ENCODE results near the gene CPSF3. TPM values are rescaled to one million over a fixed set of nuclear protein-coding genes. Genes with fewer than 3 reads are reported as not detected.

Gene CPSF3
- total and polyA plus RNA-seq, 2 of the 8 experiments (the other 6 are each of a cell fraction or from before 2014, with no cell fraction given): 44.5 to 93.3 TPM

DNA sequence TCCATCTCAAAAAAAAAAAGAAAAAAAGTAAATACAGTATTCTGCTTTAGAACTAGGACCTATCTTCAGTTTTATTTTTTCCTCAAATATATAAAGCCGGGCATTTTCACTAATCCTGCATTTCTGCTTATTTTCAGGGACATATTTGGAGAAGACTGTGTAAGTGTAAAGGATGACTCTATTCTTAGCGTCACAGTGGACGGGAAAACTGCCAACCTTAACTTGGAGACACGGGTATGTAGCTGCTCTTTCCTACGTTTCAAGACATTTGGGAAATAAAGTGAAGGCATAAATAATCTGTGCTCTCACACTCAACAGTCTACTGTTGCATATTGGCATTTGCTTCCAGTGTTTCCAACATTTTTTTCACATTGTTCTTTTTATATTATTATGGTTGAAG is 47.8 kb downstream of the CPSF3 start:
- H3K9me3 ChIP-seq (ENCODE audit: insufficient read depth in 2 of 2, low read depth in 1 of 2, low read length in 1 of 2): no peaks in the 10 kb centered on the region
- H4K5ac ChIP-seq (ENCODE audit: insufficient read length, low read depth, low read length): no peak overlapping the region
- H3K14ac ChIP-seq (ENCODE audit: insufficient read length): no peak overlapping the region
- CTCF ChIA-PET (ENCODE audit: partially characterized antibody): no interaction called here
- H3K79me1 ChIP-seq (ENCODE audit: low read depth, low read length): no peaks in the 10 kb centered on the region
- H3K23me2 ChIP-seq (ENCODE audit: low read depth, low read length): peaks cover 11% of the 10 kb centered on the region
- H2BK15ac ChIP-seq (ENCODE audit: low read length): no peak overlapping the region
- H2BK20ac ChIP-seq (ENCODE audit: low read length): no peak overlapping the region
- H3K9ac ChIP-seq (replicated peaks in 1 of 4; ENCODE audit: extremely low read depth in 1 of 4, low read depth in 3 of 4, low read length in 3 of 4): no peak overlapping the region
- no peak overlapping the region for H2AFZ ChIP-seq (ENCODE audit: low read length)
- DNase-seq (ENCODE audit: low read depth in 1 of 2, low spot score in 2 of 2) (no peak), FAIRE-seq (no peak)
- H4K8ac ChIP-seq (ENCODE audit: extremely low read depth, insufficient read depth, low read length): no peak overlapping the region
- no peak overlapping the region for H3K18ac ChIP-seq (ENCODE audit: extremely low read depth, low read length)
- peaks cover 0 to 2% (median 0%) of the 10 kb centered on the region in 4 experiments; a peak in 2 of 7 replicates for H3K27me3 ChIP-seq (replicated peaks in 1 of 4; ENCODE audit: control insufficient read depth in 3 of 4, extremely low read depth in 1 of 4, insufficient read depth in 3 of 4, low read length in 3 of 4)
- H4K20me1 ChIP-seq (replicated peaks in 1 of 2; ENCODE audit: control insufficient read depth in 1 of 2, insufficient read depth in 2 of 2, low read length in 2 of 2): peaks cover 1 to 2% of the 10 kb centered on the region in 2 experiments
- no peak overlapping the region for H2BK5ac ChIP-seq (ENCODE audit: low read depth, low read length)
- H3K4me1 ChIP-seq (replicated peaks in 1 of 4; ENCODE audit: control insufficient read depth in 3 of 4, insufficient read depth in 4 of 4, low read length in 3 of 4): peaks cover 0 to 4% (median 2%) of the 10 kb centered on the region in 4 experiments; a peak in 2 of 7 replicates
- H3K4me3 ChIP-seq (ENCODE audit: extremely low read depth in 1 of 4, insufficient read depth in 2 of 4, low read depth in 3 of 4, low read length in 4 of 4): no peak overlapping the region
- H3K79me2 ChIP-seq (ENCODE audit: control insufficient read depth in 1 of 2, insufficient read depth in 2 of 2, low read length in 2 of 2): no peaks in the 10 kb centered on the region
- H3K4me2 ChIP-seq (ENCODE audit: insufficient read depth in 1 of 2, low read depth in 2 of 2, low read length in 2 of 2): no peak overlapping the region
- no peak overlapping the region for H3K27ac ChIP-seq (ENCODE audit: low read depth, low read length)
- H3K56ac ChIP-seq (replicated peaks; ENCODE audit: insufficient read length, low read depth, low read length): no peak overlapping the region
- no peak overlapping the region for H3K4ac ChIP-seq (replicated peaks; ENCODE audit: insufficient read length, low read depth, low read length)
- POLR2A ChIA-PET (ENCODE audit: partially characterized antibody): interaction anchor here (1.2 to 1.3 kb wide), 2 partner anchors 12 to 17 kb away, joined by 4 to 5 read pairs; no protein-coding TSS in a partner anchor
- WGBS, 2 experiments (ENCODE audit: extremely low coverage in 1 of 2, insufficient coverage in 1 of 2, insufficient read length in 1 of 2, insufficient replicate concordance in 2 of 2, low coverage in 1 of 2, low lambda C conversion rate in 2 of 2, missing lambda C conversion rate in 1 of 2): 89% methylated on average over 5 of the region's 5 CpGs; no CpG with 5 or more reads in 1 of the 2 experiments
- peaks cover 5 to 41% (median 22%) of the 10 kb centered on the region in 4 experiments for H3K36me3 ChIP-seq (ENCODE audit: control insufficient read depth in 2 of 4, insufficient read depth in 4 of 4, low read length in 3 of 4)
- no peak overlapping the region for H3K23ac ChIP-seq (ENCODE audit: insufficient read length)
- no peak overlapping the region for H2BK120ac ChIP-seq (replicated peaks; ENCODE audit: low read depth, low read length)
- H2BK12ac ChIP-seq (ENCODE audit: low read depth, low read length): no peak overlapping the region
- H2AK5ac ChIP-seq (ENCODE audit: low read depth, low read length): no peak overlapping the region
- H4K91ac ChIP-seq (replicated peaks; ENCODE audit: insufficient read length, low read length): no peak overlapping the region
- TF ChIP-seq TAF1 (IDR thresholded peaks at IDR 0.05; ENCODE audit: low read depth, low read length): no peak
- no peak for TF ChIP-seq RAD21 (IDR thresholded peaks at IDR 0.05 in 1 of 2, conservative IDR thresholded peaks at IDR 0.05 in 1 of 2; ENCODE audit: low read depth in 2 of 2, low read length in 2 of 2)
